CD4-positive, alpha-beta T cell treated with Interleukin-4 for 1 hour (primary cell): ENCODE results near the gene CADM3.

Experiments
- DNase-seq, 2 donors: peaks; one replicate each; pipeline ENCODE4 v3.0.0-alpha.2; 2020 to 2022

The CADM3 gene

DNA sequence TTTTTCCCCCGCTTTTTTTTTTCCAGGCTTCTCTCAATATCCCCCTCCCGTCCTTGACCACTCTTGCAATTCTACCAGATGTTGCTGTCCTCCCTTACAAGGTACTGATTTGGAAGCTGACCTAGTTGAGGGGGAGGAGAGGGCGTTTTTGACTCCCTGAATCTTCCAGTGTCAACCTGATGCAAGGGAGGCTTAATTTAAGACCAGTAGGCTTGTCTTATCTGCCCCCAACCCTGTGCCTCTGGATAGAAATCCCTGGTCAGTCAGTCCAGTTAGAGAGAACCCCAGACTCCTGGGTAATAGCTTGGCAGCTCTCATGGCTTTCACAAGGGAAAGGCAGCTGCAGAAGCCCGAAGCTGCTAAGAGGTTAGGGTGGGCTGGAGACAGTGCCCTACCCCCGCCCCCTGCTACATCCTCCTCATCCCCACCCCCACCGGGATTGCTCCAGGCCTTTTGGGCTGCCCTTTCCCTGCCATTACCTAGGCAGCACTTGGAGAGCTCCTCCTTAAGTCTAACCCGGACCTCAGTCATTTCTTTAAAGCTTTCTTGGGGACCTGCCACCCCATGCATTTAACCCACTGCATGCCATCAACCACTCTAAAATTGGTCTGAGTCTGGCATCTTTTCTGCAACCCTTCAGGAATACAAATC lies 36.9 kb downstream of the CADM3 start:
- no peak for DNase-seq

DNA sequence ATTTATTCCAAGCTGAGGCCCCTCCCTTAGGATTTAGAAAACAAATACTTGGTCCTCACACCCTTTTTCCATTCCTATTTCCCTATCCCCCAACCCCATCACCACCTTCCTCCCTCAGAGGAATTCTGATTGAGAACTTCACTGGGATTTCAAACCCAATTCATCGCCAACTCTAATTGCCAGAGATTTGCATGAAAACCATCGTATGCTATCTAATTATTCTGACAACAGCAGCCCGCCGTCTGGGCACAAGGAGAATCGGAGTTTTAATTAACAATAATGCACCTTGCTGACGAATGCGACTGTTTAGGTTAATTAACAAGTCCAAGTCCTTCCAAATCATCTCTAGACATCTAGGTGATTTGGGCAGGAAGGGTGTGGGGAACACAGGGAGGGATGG lies 37.6 kb downstream of the CADM3 start:
- no peak for DNase-seq

DNA sequence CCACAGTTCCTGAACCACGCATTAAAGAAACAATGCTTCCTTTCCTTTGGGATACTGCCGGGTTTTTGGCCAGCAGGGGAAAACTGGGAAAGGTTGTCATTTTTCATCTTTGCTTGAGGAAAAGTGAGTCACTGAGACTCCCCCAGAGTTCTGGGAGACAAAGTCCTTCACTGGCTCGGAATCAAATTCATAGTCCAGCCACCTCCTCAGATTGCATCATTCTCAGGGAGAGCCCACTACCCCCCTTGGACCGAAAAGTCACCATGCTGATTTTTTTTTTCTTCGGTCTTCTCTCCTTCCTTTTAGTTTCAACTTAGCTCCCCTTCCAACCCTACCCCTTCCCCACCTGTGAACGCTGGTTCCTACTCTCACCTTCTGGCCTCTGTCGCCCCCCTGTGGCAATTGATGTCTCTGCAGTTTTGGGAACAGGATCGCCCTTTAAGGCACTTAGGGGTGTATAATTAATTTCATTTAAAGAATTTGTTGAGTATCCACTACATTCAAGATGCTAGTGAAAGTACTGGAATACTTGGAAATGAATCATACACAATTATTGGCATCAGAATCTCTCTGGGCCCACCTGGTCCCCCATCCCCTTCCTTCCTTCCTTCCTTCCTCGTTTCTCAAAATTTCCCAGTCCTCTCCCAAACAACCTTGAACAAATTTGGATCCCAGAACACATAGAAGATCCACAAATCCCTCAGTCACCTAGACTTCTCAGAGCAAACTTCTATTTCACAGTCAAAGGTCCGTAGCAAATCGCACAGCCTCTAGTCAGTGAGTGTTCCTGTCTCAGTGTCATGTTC lies 40.1 kb downstream of the CADM3 start:
- peak; percentile 27 to 36 for DNase-seq

DNA sequence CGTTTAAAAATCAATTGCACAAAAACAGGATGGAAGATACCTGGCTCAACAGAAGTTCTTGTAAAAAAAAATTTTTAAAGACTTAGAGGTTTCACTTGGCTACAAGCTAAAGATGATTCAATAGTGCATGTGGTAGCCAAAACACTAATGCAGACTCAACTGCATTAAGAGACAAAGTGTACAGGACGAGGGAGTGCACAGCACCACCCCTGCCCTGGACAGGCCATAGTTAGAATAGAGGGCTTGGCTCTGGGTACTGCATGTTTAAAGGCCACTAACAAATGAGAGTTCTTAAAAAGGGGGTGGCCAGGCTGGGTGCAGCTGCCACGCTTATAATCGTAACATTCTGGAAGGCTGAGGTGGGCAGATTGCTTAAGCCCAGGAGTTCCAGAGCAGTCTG lies 41.2 kb downstream of the CADM3 start:
- no peak for DNase-seq

DNA sequence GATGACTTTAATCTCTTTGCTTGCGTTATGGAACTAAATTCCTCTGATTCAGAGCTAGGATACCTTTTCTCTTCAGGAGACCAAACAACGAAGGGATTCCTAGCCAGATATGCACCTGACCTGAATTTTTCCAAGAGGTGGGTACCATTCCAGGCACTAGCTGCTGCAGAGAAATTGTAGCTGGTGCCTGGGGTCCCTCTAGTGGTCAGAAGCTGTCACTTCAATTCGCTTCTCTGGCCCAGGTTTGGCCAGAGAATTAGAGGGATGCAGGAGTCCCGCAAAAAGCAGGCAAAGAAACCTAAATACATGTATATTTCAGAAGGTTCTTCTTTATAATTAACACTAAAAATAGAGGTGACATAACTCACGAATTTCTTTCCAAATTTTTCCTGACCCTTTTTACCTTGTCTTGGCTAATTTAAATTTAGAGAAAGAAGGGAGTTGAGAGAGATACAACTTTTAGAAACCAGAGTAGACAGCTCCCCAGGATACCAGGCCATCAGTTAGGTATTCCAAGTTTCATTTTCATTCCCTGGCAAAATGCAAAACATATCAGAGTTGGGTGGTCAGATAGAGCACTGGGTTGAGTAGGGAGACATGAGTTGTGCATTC lies 42.8 kb downstream of the CADM3 start:
- peak; percentile 33 to 37 for DNase-seq

DNA sequence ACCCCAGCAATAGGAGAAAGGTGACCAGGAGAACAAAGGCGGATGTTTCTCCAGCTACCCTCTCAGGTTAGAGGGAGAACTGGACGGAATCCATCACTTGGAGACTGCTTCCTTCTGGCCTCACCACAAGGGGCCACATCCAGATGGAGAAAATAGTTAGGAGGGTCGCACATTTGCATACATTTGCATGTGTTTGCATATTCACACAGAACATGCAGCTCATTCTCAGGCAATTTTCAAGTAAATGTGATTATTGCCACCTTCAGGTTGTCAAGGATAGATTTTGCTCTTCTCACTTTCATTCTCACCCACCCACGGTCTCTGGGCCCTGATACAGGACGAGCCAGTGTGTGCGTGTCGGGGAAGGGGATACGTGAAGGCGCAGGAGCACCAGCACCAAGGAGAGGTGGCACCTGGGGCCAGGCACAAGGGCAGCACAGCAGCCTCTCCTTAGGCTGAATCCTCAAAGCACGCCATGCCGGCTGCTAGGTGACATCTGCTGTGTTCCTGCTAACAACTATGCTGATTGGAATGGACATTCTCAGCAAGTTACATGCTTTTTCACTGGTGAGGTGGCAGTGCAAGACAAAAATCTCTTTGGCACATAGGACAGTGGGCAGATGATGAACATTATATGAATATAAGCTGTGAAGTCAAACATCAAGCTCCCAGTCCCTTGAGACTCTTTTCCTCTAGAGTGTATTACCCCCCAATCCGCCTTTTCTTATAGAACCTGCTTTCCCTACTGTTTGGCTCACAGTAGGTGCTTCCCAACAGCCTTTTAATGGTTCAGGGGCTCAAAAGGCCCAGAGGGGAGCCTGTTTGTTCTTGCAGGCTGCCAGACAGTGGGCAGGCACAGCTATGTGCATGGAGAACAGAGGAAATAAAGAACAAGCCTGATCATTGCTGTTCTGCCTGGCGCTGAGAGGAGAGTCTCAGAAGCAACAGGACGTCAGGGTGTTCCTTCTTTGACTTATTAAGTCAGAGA lies 47.5 kb downstream of the CADM3 start:
- no peak for DNase-seq

DNA sequence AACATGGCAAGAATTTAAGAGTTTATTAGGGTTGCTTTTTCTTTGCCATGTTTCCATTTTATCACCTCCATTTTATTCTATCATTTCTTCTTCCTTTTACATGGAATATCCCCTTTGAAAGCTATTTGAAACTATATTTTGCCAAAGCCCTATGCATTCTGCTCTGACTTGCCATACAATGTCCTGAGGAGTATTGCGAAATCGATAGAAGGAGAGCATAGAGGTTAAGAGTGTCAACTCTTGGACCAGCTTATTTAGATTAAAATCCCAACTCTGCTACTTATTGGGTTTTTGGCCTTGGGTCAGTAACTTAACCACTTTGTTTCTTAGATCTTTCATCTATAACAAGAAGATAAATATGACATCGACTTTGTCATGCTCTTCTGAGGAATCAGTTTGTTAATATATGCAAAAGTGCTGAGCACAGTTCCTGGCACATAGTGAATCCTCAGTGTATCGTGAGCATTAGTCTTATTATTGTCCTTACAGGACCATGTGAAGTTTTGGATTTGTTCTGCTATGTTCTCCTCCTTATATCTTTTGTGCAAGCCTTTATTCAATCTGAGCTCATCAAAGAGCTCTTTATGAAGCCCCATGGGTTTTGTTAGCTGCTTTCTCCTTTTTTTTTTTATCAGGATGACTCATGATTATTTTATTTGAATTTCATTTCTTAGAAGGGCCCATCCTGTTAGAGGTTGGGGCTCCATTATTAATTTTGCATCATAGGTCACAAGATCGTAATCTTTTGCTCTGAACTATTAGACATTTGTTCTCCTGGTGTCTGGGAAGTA lies 50.9 kb downstream of the CADM3 start:
- no peak for DNase-seq

DNA sequence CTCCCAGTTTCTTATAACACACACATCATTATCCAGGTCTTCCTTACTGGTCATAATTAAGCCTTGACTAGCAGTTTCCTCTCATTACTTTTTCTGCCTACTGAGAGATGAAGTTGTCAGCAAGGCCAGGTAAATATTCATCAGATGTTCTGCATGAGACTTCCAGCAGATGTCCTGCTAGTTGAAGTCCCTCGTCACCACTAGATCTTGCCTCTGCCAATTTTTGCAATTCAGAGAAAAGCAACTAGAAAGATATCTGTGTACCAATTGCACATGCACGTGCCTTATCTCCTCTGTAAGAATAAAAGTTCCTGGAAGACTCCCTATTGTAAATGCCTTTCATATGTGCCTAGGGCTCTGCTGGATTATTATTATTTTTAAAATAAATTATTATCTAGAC lies 51.6 kb downstream of the CADM3 start:
- DNase-seq, result no peak

DNA sequence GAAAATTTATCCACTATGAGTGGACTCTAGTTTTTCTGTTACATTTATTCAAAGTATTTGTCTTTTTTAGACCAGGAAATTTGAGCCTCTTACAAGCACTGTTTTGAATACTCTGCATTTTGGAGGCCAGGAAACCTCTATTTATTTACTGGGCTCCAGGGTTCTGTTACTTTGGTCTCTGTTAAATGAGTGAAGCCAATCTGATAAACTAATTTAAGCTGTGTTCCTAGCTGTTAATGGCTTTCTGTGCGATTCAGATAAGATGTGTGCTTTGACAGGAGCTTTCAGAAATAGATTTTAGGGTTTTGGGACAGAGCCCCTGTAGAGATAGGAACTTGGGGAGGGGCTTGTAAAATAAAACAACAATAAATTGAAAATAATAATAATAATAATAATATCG lies 57.1 kb downstream of the CADM3 start:
- DNase-seq, result no peak

DNA sequence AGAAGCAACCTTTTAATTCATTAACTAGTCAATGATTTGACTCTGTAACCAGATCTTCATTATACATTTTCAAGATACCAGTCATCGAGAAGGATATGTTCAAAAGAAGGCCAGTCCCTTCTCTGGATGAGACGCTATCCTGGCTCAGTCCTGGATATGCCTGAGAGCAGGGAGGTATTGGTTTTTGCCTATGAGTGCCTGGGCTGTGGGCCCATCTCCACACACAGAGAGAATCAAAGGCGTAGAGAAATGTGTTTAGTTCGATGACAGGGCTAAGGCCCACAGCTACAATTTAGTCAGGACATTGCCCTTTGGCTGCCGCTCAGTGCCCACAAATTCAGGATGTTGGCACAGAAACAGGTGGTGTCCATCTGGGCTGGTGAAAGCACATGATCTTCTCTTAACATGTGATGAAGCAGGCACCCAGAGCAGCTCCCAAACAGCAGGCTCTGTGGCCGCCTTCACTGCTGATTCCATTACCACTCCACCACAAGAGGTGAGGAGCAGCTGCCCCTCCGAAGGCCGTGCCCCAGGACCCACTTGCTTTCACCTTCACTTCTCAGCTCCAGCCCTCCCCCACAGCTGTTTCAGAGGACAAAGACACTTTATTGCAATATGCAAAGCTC lies 58.0 kb downstream of the CADM3 start:
- DNase-seq, result no peak

DNA sequence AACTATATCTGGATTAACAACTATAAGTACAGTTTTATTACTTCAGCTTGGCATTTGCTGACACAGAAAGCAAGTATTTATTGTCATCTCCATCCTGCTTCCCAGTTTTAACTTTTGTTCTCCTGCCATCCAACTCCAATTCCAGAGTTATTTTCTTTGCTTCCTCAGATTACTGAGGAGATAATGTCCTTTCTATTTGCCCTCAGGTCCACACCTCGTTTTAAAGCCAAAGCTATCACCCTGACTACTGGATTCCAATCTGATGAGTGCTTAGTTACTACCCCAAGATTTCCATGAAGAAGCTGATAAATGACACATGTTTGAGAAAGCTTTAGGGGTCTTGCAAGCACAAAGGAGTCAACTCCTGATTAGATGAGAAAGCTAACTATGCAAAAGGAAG lies 58.5 kb downstream of the CADM3 start:
- no peak for DNase-seq

DNA sequence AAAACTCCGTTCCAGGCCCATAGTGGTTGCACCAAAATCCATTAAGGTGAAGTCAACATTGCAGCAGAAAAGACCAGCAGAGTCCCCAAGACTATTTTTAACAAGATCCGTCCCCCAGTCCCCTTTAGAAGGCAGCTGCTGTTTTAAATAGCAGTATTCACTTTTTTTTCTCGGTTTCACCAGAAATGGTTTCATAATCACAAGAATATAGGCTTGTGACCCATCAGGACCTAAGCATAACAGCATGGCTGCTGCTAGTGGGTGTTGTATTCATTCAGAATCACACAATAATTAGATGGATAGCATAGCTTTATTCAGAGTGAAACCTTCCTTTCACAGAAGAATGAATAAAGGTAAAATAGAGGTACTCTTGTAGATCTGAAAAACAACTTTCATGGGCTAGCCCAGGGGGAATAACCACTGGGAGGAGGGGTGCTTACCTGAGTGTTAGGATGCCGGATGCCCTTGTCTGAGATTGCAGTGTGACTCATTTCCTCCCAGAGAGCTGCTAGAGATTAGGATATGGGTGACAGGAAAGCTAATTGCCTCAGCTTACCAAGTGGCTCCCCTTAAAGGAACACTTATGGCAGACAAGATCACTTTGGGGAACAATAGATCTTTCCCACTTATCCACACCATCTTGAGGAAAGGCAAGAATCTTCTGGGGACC lies 68.3 kb downstream of the CADM3 start:
- DNase-seq, result no peak

DNA sequence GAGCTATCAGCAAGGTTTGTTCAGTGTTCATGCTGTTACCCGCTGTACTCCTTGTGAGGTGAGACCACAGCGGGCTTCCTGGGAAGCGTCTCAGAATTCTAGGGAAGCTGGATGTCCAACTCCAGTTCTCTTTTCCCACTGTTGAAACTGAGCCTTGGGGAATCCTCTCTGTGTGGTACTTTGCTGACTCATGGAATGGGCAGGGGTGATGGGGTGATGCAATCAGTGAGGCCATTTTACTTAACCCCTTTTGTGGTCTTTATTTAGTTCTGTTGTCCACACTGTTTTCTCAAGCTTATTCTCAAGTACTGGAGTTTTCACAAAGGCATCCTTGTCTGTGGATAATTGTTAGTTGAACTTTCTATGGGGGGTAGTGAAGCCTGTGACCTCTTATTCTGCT lies 75.9 kb downstream of the CADM3 start:
- DNase-seq, result no peak

DNA sequence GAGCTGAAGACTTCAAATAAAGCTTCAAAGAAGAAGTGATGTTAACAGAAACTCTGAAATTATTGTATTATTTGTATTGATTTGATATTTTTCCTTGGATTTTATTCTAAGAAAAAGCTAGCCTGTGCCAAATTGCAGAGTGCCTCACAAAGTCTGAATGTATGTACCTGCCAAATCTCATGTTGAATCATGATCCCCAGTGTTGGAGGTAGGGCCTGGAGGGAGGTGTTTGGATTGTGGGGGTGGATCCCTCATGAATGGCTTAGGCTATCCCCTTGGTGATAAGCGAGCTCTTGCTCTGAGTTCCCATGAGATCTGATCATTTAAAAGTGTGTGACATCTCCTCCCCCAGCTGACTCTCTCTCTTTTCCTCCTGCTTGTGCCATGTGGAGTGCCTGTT lies 76.9 kb downstream of the CADM3 start:
- DNase-seq, result no peak

DNA sequence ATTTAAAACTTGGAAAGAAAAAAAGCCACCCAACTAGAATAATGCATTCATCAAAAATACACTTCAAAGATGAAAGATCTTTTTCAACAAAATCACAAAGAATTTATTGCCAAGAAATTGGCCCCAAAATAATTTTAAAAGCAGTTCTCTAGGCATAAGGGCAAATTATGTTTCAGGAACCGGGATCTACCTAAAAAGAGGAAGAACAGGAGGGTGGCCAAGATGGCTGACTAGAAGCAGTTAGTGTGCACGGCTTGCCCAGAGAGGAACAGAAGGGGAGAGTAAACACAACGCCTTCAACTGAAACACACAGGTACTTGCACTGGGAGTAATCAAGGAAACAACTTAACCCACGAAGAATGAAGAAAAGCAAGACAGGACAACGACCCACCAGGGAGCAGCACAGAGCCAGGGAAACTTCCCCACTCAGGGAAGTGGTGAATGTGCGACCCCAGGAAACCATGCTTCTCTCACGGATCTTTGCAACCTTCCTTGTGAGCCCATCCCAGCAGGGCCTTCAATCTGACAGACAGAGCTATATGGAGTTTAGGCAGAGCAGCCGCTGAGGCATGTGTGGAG lies 79.3 kb downstream of the CADM3 start:
- no peak for DNase-seq
